Middle frontal gyrus (tissue), 1 donor: Measurements from ENCODE around the gene ENTPD3.
"Not testable (repeated sequence)": the region's sequence is repeated elsewhere in the genome, so short reads cannot be mapped to it uniquely, and the experiment has no call there.

Experiments used
- DNase-seq: peaks from one replicate; pipeline ENCODE4 v3.0.0-alpha.2; 2015; ENCODE audit warnings: low spot score; ENCODE audit errors: extremely low spot score

The ENTPD3 gene

DNA sequence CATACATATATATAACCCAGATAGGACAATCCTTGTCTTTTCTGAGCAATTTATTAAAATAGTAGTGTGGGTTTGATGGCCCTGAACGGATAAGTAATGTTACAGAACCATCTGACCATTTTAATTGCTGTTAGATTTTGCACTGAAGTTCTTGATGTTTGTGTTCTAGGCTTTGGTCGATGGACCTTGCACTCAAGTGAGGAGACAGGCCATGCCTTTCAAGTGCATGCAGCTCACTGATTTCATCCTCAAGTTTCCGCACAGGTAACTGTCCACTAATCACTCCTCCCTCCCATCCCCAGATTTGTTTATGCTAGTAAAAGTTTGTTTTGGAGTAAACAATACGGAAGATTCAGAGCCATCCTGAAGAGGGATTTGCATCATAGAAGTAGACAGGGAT lies 71.5 kb downstream of the ENTPD3 start:
- DNase-seq = no peak

DNA sequence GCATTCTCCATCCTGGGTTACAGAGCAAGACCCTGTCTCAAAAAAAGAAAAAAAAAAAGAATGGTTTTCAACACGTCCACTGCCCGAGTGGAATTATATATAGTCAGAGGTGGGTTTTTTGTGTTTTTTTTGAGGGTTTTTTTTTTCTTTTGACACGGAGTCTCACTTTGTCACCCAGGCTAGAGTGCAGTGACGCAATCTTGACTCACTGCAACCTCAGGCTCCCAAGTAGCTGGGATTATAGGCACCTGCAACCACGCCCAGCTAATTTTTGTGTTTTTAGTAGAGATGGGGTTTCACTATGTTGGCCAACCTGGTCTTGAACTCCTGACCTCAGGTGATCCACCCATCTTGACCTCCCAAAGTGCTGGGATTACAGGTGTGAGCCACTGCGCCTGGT lies 73.5 kb downstream of the ENTPD3 start:
- not testable (repeated sequence) for DNase-seq

DNA sequence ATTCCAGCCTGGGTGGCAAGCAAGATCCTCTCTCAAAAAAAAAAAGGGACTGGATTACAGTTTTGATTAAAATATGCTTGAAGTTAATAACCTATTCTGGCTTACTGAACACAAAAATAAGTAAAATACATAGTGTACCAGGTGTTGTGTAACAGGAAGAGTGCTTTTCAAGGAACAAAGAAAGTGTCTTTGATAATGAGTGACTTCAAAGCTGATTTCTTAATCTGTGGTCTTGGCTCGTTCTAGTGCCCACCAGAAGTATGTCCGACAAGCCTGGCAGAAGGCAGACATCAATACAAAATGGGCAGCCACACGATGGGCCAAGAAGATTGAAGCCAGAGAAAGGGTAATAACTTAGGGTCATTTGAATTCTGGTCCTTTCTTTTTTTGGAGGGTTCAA lies 74.2 kb downstream of the ENTPD3 start:
- no peak for DNase-seq

DNA sequence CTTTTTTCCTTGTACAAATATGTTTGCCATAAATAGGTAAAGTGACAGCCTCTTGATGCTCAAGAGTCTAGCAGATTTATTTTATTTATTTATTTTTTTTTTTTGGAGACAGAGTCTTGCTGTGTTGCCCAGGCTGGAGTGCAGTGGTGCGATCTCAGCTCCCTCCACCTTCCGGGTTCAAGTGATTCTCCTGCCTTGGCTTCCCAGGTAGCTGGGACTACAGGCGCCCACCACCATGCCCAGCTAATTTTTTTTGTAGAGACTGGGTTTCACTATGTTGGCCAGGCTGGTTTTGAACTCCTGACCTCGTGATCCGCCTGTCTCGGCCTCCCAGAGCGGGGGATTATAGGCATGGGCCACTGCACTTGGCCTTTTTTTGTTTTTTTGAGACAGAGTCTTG lies 75.9 kb downstream of the ENTPD3 start:
- not testable (repeated sequence) for DNase-seq

DNA sequence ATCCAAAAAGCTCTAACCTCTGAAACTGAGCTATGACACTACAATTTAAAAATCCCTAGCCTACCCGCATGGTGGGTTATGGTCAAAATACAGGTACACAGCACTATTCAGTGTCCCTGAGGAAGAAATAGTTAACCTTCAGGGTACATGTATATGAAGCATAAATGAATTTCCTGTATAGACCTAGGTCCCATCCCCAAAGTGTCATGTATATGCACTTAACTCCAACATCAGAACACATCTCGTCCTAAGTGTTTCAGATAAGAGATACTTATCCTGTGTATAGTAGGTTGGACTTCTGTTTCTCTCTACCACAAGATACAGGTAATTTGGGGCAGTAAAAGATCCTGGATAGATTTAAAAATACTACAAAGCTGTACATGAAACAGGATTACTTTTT lies 76.6 kb downstream of the ENTPD3 start:
- DNase-seq = no peak

DNA sequence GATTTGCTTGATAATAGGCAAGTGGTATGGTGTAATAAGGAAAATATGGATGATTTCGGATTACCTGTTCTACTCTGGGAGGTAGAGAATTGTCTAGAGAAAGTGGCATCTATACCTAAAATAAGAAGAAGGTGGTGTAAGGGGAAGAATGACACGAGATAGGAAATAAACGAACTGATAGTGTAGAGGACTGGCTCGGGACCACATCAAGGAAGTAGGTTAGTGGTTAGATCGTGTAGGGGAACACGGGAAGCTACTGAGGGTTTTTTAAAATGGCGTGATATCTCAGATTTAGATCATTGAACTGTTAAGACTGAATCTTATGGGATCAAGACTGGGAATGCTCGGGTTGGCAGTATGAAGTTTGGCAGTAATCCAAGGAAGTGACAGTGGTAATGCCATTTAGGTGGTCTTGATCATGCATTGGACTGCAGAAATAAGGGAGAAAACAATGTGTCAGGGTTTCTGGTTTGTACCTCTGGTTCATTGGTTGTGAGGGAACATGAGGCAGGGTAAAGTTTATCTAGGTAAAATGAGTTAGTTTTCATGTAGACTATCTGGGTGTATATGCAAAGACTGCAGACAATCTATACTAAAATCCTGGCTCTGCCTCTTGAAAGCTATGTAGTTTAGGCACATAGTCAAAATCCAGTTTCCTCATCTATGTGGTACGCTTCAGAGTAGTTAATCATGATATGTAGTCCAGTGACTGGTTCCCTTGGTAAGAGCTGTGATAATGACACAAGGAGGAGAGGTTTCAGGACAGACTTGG lies 77.5 kb downstream of the ENTPD3 start:
- no peak for DNase-seq

DNA sequence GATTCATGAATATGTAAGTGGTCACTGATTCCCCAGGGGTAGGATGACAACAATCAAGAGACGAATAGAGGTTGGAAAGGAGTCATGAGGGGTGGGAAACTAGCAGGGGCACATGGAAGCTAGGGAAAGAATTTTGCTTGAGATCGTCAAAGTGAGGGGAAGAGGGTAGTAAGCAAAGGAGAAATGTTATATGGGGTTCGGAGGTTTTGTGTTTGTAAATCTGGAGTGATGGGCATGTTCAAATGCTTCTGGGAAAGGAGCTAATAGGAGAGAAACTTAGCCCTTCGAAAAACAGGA lies 78.1 kb downstream of the ENTPD3 start:
- DNase-seq = no peak

DNA sequence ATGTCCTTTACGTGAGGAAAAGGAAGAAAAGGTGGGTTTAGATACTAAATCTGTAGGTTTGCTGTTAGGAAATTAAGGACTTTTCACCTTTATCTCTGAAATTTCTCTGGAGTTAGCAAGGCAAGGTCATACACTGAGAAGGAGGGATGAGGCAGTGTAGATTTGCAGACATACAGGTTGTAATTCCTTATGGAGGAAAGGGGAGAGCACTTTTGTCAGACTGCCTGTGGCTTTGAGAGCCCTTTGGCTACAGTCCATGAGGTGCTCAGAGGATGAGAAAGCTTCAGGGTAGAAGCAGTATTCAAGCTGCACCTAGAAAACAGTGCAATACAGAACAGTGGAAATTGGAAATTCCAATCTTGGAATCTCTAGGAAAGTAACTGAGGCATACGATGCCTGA lies 78.5 kb downstream of the ENTPD3 start:
- DNase-seq = no peak

DNA sequence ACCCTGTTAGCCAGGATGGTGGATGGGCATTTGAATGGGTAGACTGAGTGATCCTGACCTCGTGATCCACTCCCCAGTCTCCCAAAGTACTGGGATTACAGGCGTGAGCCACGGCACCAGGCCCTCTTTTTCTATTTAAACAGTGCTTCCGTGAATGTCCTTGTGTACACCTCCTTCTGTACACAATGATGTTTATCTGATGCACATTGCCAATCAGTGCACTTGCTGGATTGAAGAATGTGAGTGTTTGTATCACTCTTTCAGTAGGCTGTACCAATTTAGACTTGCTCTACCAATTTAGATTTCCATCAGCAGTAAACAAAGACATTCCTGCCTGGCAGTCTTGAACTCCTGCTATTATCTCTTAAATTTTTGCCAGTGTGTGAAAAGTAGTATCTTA lies 81.0 kb downstream of the ENTPD3 start:
- no peak for DNase-seq

DNA sequence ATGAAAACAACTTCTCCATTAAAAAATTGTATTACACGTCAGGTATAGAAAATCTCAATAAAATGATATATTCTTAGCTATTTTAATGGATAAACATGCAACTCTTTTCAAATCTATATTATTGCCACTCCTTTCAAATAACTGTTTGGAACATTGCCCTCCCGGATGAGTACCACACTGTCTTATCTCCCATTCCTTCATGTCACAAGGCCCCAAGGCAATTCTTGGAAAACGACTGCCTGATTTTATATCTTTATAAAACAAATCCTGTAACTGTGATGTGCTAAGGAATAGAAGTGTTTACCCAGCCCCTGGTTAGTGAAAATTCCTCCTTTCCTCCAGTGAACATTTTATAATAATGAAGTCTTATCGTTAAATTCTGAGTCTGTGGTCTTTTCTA lies 83.7 kb downstream of the ENTPD3 start:
- no peak for DNase-seq

DNA sequence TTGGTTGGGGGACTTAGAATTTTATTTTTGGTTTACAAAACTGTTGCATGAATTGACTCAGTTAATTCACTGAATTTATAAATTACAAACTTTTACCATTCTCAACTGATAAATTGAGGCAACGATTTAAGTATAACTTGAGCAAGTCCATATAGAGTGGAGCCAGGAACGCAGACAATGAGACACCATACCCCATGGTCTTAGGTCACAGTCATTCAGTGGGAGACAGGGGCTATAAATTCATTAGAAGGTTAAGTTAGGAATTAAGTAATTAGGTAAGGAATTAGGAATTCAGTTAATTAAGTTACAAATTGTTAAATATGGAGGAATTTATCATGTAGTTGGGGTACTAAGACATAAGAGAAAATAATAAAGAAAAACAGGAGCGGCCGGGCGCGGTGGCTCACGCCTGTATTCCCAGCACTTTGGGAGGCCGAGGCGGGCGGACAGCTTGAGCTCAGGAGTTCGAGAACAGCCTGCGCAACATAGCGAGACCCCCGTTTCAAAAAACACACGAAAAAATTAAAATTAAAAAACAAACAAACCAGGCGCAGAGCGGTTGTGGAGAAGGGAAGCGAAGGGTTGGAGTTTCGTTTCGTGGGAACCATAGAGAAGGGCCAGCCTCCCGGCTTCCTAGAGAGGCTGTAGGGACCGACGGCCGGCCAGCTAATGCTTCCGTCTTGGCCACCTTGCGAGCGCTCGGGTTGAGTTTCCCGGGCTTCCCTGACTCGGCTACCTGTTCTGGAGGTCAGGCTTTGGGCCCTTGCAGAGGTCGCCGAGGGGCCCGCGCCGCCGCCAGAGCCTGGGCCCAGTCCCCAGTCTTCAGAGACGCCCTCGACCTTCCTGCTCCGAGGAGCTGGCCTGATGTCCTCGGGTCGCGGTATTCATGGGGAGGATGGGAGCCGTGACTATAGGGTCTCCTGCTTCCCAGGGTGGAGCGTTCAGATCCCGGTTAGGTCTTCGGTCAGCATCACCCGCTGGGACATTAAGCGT lies 89.8 kb downstream of the ENTPD3 start, which contains the start of gene ZNF619:
Gene ZNF619, plus strand, starts transcription at position 645 of the 993 bp plus-strand sequence. CDS start 858 bp downstream, outside the sequence.
- DNase-seq = peak; percentile 11

DNA sequence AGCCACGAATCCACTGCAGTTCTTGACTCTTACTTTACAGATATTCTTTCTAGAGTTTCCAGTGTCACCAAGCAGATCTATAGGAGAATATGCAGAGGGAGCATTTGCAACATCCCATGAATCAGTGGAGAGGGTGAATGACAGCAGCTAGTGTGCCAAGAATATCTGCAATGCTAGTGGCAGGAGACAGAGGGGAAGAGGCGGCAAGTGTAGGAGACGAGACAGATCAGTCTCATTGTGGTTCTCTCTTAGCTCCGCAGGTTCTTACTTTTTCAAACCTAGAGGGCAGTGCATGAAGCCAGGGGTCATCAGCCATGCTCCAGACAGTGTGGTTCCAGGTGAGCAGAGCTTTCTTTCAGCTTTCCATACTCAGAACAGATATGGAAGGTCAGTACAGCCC lies 90.7 kb downstream of the ENTPD3 start:
- no peak for DNase-seq
